ENCODE data around the gene TET1.
"Not testable (repeated sequence)": the region's sequence is repeated elsewhere in the genome, so short reads cannot be mapped to it uniquely, and the experiment has no call there.

The TET1 gene

GRCh38 chr10:68705548-68705947 is 145.4 kb downstream of the TET1 start:
- DNase-seq (ENCODE audit: low spot score): no peak
- no CpG with 5 or more reads among the region's 1 CpG for WGBS, 2 donors (ENCODE audit: extremely low coverage in 2 of 2, insufficient read length in 2 of 2, insufficient replicate concordance in 1 of 2)
- H2BK120ac ChIP-seq (ENCODE audit: low read depth, low read length): no peak overlapping the region
- no peak overlapping the region for H3K4me3 ChIP-seq (ENCODE audit: low read length in 2 of 2)
- H3K9me3 ChIP-seq (replicated peaks in 1 of 2; ENCODE audit: control insufficient read depth in 2 of 2, insufficient read depth in 1 of 2, low read depth in 1 of 2, low read length in 2 of 2): no peaks in the 10 kb centered on the region
- H3K18ac ChIP-seq (ENCODE audit: low read length): no peak overlapping the region
- H2BK15ac ChIP-seq (ENCODE audit: low read length): no peak overlapping the region
- H3K27me3 ChIP-seq (ENCODE audit: control insufficient read depth in 3 of 3, insufficient read depth in 3 of 3, low read depth in 1 of 3, low read length in 3 of 3): no peaks in the 10 kb centered on the region
- H2BK5ac ChIP-seq (ENCODE audit: low read length): no peak overlapping the region
- no peak overlapping the region for H2AFZ ChIP-seq (ENCODE audit: low read length)
- no peaks in the 10 kb centered on the region for H3K4me1 ChIP-seq (ENCODE audit: control insufficient read depth in 2 of 2, insufficient read depth in 1 of 2, low read depth in 1 of 2, low read length in 2 of 2)
- H3K27ac ChIP-seq (replicated peaks; ENCODE audit: low read length): no peak overlapping the region
- H4K8ac ChIP-seq (ENCODE audit: low read depth, low read length): no peak overlapping the region
- no peak overlapping the region for H3K4ac ChIP-seq (ENCODE audit: low read length)
- no peaks in the 10 kb centered on the region for H3K36me3 ChIP-seq (replicated peaks in 1 of 2; ENCODE audit: control insufficient read depth in 2 of 2, insufficient read depth in 2 of 2, low read length in 2 of 2)
- no peak overlapping the region for H2AK5ac ChIP-seq (ENCODE audit: low read depth, low read length)
- no peak overlapping the region for H2BK12ac ChIP-seq (ENCODE audit: low read length)
- no peaks in the 10 kb centered on the region for H3K79me1 ChIP-seq (ENCODE audit: low read depth, low read length)
- no peak overlapping the region for H3K9ac ChIP-seq (ENCODE audit: low read depth, low read length, poor library complexity)
- no peak overlapping the region for H3K14ac ChIP-seq (ENCODE audit: low read length)
- no peak overlapping the region for H3K4me2 ChIP-seq (ENCODE audit: insufficient read depth, low read length, poor library complexity, severe bottlenecking)
- no peak overlapping the region for H3K23ac ChIP-seq (ENCODE audit: low read depth, low read length, poor library complexity)
- no peak overlapping the region for H4K91ac ChIP-seq (ENCODE audit: low read depth, low read length, poor library complexity)

DNA sequence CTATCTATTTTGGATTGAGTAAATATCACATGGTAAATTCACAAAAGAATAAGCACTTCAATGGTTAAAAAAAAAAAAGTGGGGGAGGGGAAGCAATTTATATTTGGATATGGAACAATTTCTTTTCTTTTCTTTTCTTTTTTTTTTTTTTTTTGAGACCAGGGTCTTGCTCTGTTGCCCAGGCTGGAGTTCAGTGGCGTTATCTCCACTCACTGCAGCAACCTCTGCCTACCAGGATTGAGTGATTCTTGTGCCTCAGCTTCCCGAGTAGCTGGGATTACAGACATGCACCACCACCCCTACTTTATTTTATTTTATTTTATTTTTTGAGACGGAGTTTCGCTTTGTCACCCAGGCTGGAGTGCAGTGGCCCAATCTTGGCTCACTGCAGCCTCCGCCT is 148.8 kb downstream of the TET1 start:
- H3K4me3 ChIP-seq (ENCODE audit: low read length in 2 of 2); H4K91ac ChIP-seq (ENCODE audit: low read depth, low read length, poor library complexity); H2BK12ac ChIP-seq (ENCODE audit: low read length); H2BK120ac ChIP-seq (ENCODE audit: low read depth, low read length); H2BK5ac ChIP-seq (ENCODE audit: low read length); H3K9me3 ChIP-seq (replicated peaks in 1 of 2; ENCODE audit: control insufficient read depth in 2 of 2, insufficient read depth in 1 of 2, low read depth in 1 of 2, low read length in 2 of 2); H3K14ac ChIP-seq (ENCODE audit: low read length); H3K18ac ChIP-seq (ENCODE audit: low read length); H3K36me3 ChIP-seq (replicated peaks in 1 of 2; ENCODE audit: control insufficient read depth in 2 of 2, insufficient read depth in 2 of 2, low read length in 2 of 2); H3K27me3 ChIP-seq (ENCODE audit: control insufficient read depth in 3 of 3, insufficient read depth in 3 of 3, low read depth in 1 of 3, low read length in 3 of 3); H2AK5ac ChIP-seq (ENCODE audit: low read depth, low read length); H3K4me2 ChIP-seq (ENCODE audit: insufficient read depth, low read length, poor library complexity, severe bottlenecking); H3K9ac ChIP-seq (ENCODE audit: low read depth, low read length, poor library complexity); H4K8ac ChIP-seq (ENCODE audit: low read depth, low read length); H3K79me1 ChIP-seq (ENCODE audit: low read depth, low read length); DNase-seq (ENCODE audit: low spot score); H3K23ac ChIP-seq (ENCODE audit: low read depth, low read length, poor library complexity); H3K27ac ChIP-seq (replicated peaks; ENCODE audit: low read length); H2BK15ac ChIP-seq (ENCODE audit: low read length); H2AFZ ChIP-seq (ENCODE audit: low read length); H3K4ac ChIP-seq (ENCODE audit: low read length); H3K4me1 ChIP-seq (ENCODE audit: control insufficient read depth in 2 of 2, insufficient read depth in 1 of 2, low read depth in 1 of 2, low read length in 2 of 2): not testable (repeated sequence)
- WGBS, 2 donors (ENCODE audit: extremely low coverage in 2 of 2, insufficient read length in 2 of 2, insufficient replicate concordance in 1 of 2): no CpG with 5 or more reads among the region's 5 CpGs

DNA sequence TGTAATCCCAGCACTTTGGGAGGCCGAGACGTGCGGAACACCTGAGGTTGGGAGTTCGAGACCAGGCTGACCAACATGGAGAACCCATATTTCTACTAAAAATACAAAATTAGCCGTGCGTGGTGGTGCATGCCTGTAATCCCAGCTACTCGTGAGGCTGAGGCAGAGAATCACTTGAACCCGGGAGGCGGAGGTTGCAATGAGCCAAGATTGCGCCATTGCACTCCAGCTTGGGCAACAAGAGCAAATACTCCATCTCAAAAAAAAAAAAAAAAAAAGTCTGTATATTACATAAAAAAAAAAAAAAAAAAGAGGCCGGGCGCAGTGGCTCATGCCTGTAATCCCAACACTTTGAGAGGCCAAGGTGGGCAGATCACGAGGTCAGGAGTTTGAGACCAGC is 152.9 kb downstream of the TET1 start:
- H3K27ac ChIP-seq (replicated peaks; ENCODE audit: low read length); H3K9ac ChIP-seq (ENCODE audit: low read depth, low read length, poor library complexity); H4K8ac ChIP-seq (ENCODE audit: low read depth, low read length); H2BK15ac ChIP-seq (ENCODE audit: low read length); H3K4ac ChIP-seq (ENCODE audit: low read length); H2BK12ac ChIP-seq (ENCODE audit: low read length); H3K36me3 ChIP-seq (replicated peaks in 1 of 2; ENCODE audit: control insufficient read depth in 2 of 2, insufficient read depth in 2 of 2, low read length in 2 of 2); H3K27me3 ChIP-seq (ENCODE audit: control insufficient read depth in 3 of 3, insufficient read depth in 3 of 3, low read depth in 1 of 3, low read length in 3 of 3); H3K18ac ChIP-seq (ENCODE audit: low read length); H3K14ac ChIP-seq (ENCODE audit: low read length); H3K4me1 ChIP-seq (ENCODE audit: control insufficient read depth in 2 of 2, insufficient read depth in 1 of 2, low read depth in 1 of 2, low read length in 2 of 2); H3K9me3 ChIP-seq (replicated peaks in 1 of 2; ENCODE audit: control insufficient read depth in 2 of 2, insufficient read depth in 1 of 2, low read depth in 1 of 2, low read length in 2 of 2); H2AFZ ChIP-seq (ENCODE audit: low read length); H2AK5ac ChIP-seq (ENCODE audit: low read depth, low read length); H4K91ac ChIP-seq (ENCODE audit: low read depth, low read length, poor library complexity); H2BK5ac ChIP-seq (ENCODE audit: low read length); DNase-seq (ENCODE audit: low spot score); H3K79me1 ChIP-seq (ENCODE audit: low read depth, low read length); H3K4me3 ChIP-seq (ENCODE audit: low read length in 2 of 2); H3K4me2 ChIP-seq (ENCODE audit: insufficient read depth, low read length, poor library complexity, severe bottlenecking); H3K23ac ChIP-seq (ENCODE audit: low read depth, low read length, poor library complexity); H2BK120ac ChIP-seq (ENCODE audit: low read depth, low read length): not testable (repeated sequence)
- WGBS, 2 donors (ENCODE audit: extremely low coverage in 2 of 2, insufficient read length in 2 of 2, insufficient replicate concordance in 1 of 2): no CpG with 5 or more reads among the region's 13 CpGs

DNA sequence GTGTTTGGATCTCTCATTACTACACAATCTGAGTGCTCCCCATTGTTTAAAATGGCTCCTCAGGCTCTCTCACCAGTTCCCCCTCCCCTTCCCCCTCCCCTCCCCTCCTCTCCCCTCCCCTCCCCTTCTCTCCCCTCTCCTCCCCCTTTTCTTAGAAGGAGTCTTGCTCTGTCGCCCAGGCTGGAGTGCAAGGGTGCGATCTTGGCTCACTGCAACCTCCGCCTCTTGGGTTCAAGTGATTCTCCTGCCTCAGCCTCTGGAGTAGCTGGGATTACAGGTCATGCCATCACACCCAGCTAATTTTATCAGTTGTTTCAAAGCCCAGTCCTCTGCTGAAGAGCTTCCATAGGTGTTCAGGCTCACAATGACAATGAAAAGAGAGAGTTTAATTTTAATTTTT is 157.3 kb downstream of the TET1 start:
- Histone ChIP-seq H3K4ac (ENCODE audit: low read length) (no peak overlapping the region), H2AFZ (ENCODE audit: low read length) (peak overlapping the region; percentile 61), H3K27me3 (ENCODE audit: control insufficient read depth in 3 of 3, insufficient read depth in 3 of 3, low read depth in 1 of 3, low read length in 3 of 3) (no peaks in the 10 kb centered on the region), H2BK15ac (ENCODE audit: low read length) (no peak overlapping the region), H3K9me3 (replicated peaks in 1 of 2; ENCODE audit: control insufficient read depth in 2 of 2, insufficient read depth in 1 of 2, low read depth in 1 of 2, low read length in 2 of 2) (no peaks in the 10 kb centered on the region), H3K18ac (ENCODE audit: low read length) (no peak overlapping the region), H4K91ac (ENCODE audit: low read depth, low read length, poor library complexity) (no peak overlapping the region), H3K14ac (ENCODE audit: low read length) (no peak overlapping the region), H3K4me1 (ENCODE audit: control insufficient read depth in 2 of 2, insufficient read depth in 1 of 2, low read depth in 1 of 2, low read length in 2 of 2) (no peaks in the 10 kb centered on the region), H2BK5ac (ENCODE audit: low read length) (no peak overlapping the region), H3K4me3 (ENCODE audit: low read length in 2 of 2) (no peak overlapping the region), H2BK120ac (ENCODE audit: low read depth, low read length) (no peak overlapping the region), H3K9ac (ENCODE audit: low read depth, low read length, poor library complexity) (no peak overlapping the region), H3K4me2 (ENCODE audit: insufficient read depth, low read length, poor library complexity, severe bottlenecking) (no peak overlapping the region), H3K27ac (replicated peaks; ENCODE audit: low read length) (no peak overlapping the region), H3K36me3 (replicated peaks in 1 of 2; ENCODE audit: control insufficient read depth in 2 of 2, insufficient read depth in 2 of 2, low read length in 2 of 2) (peaks cover 0 to 4% of the 10 kb centered on the region in 2 donors), H3K23ac (ENCODE audit: low read depth, low read length, poor library complexity) (no peak overlapping the region), H4K8ac (ENCODE audit: low read depth, low read length) (no peak overlapping the region), H2BK12ac (ENCODE audit: low read length) (no peak overlapping the region), H2AK5ac (ENCODE audit: low read depth, low read length) (no peak overlapping the region), H3K79me1 (ENCODE audit: low read depth, low read length) (peaks cover 4% of the 10 kb centered on the region)
- no peak for DNase-seq (ENCODE audit: low spot score)
- WGBS, 2 donors (ENCODE audit: extremely low coverage in 2 of 2, insufficient read length in 2 of 2, insufficient replicate concordance in 1 of 2): no CpG with 5 or more reads among the region's 3 CpGs
